WTC11 (cell line): ENCODE measurements around the gene OR52E5.

Source experiments
- KAT7 ChIP-seq: sonication (generic); formaldehyde crosslinking; IDR thresholded peaks from 2 replicates; pipeline ENCODE4 v1.8.1; 2023; ENCODE audit warnings: missing genetic modification reagents, mild to moderate bottlenecking, borderline replicate concordance
- NFE2L1 ChIP-seq: sonication (generic); formaldehyde crosslinking; IDR thresholded peaks from 2 replicates; pipeline ENCODE4 v1.8.1; 2023; ENCODE audit warnings: missing genetic modification reagents
- TP53 ChIP-seq: sonication (generic); formaldehyde crosslinking; IDR thresholded peaks from 2 replicates; pipeline ENCODE4 v1.8.1; 2023; ENCODE audit warnings: mild to moderate bottlenecking, missing genetic modification reagents
- ZNF138 ChIP-seq: sonication (generic); formaldehyde crosslinking; conservative IDR thresholded peaks from 2 replicates; pipeline ENCODE4 v1.8.1; 2022; ENCODE audit warnings: mild to moderate bottlenecking, moderate library complexity, missing genetic modification reagents
- ZNF263 ChIP-seq: sonication (generic); formaldehyde crosslinking; IDR thresholded peaks from 2 replicates; pipeline ENCODE4 v1.8.1; 2022; ENCODE audit warnings: low read depth, mild to moderate bottlenecking, moderate library complexity, missing genetic modification reagents
- TF ChIP-seq, protein P1 (sequence below): sonication (generic); formaldehyde crosslinking; IDR thresholded peaks from 2 replicates; pipeline ENCODE4 v1.8.0; 2022; ENCODE audit warnings: mild to moderate bottlenecking, missing genetic modification reagents
- TF ChIP-seq, protein P2 (sequence below): sonication (generic); formaldehyde crosslinking; IDR thresholded peaks from 2 replicates; pipeline ENCODE4 v1.8.1; 2023; ENCODE audit warnings: mild to moderate bottlenecking, moderate library complexity, missing genetic modification reagents
- TF ChIP-seq, protein P3 (sequence below): sonication (generic); formaldehyde crosslinking; IDR thresholded peaks from 2 replicates; pipeline ENCODE4 v1.8.1; 2022; ENCODE audit warnings: missing genetic modification reagents, borderline replicate concordance
- TF ChIP-seq, protein P4 (sequence below): fragments of 200-600 bp; IDR thresholded peaks from 2 replicates; pipeline ENCODE4 v1.8.0; 2022; ENCODE audit warnings: antibody characterized with exemption

DNA sequence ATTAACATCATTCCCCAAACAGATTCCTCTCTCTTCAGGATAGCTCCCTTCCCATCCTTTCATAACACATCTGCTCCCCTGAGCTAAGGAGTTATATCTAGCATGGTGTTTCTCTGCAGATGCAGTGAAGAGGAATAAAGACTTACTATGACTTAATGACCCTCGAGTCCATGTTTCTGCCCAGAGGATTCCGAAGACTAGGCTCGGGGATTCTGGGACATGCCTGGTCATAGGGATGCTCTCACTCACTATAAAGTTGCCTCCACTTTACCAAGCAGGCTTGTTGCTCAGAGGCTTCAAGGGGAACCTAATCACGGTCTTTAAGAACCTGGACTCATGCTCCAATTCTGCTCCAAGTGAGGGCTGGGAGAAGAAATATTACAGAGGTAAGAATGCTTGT lies 12.7 kb upstream of the OR52E5 start, which contains the start of gene OR52E4:
- TF ChIP-seq, protein P1, sequence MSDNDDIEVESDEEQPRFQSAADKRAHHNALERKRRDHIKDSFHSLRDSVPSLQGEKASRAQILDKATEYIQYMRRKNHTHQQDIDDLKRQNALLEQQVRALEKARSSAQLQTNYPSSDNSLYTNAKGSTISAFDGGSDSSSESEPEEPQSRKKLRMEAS (CRISPR knock-in tag): no peak
- TF ChIP-seq NFE2L1 (no peak), KAT7 (CRISPR knock-in tag) (no peak), ZNF263 (no peak), ZNF138 (CRISPR knock-in tag) (no peak), TP53 (CRISPR knock-in tag) (no peak)
- TF ChIP-seq, protein P2, sequence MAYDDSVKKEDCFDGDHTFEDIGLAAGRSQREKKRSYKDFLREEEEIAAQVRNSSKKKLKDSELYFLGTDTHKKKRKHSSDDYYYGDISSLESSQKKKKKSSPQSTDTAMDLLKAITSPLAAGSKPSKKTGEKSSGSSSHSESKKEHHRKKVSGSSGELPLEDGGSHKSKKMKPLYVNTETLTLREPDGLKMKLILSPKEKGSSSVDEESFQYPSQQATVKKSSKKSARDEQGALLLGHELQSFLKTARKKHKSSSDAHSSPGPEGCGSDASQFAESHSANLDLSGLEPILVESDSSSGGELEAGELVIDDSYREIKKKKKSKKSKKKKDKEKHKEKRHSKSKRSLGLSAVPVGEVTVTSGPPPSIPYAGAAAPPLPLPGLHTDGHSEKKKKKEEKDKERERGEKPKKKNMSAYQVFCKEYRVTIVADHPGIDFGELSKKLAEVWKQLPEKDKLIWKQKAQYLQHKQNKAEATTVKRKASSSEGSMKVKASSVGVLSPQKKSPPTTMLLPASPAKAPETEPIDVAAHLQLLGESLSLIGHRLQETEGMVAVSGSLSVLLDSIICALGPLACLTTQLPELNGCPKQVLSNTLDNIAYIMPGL (CRISPR knock-in tag): no peak
- TF ChIP-seq, protein P3, sequence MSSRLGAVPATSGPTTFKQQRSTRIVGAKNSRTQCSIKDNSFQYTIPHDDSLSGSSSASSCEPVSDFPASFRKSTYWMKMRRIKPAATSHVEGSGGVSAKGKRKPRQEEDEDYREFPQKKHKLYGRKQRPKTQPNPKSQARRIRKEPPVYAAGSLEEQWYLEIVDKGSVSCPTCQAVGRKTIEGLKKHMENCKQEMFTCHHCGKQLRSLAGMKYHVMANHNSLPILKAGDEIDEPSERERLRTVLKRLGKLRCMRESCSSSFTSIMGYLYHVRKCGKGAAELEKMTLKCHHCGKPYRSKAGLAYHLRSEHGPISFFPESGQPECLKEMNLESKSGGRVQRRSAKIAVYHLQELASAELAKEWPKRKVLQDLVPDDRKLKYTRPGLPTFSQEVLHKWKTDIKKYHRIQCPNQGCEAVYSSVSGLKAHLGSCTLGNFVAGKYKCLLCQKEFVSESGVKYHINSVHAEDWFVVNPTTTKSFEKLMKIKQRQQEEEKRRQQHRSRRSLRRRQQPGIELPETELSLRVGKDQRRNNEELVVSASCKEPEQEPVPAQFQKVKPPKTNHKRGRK (CRISPR knock-in tag): no peak
- TF ChIP-seq, protein P4, sequence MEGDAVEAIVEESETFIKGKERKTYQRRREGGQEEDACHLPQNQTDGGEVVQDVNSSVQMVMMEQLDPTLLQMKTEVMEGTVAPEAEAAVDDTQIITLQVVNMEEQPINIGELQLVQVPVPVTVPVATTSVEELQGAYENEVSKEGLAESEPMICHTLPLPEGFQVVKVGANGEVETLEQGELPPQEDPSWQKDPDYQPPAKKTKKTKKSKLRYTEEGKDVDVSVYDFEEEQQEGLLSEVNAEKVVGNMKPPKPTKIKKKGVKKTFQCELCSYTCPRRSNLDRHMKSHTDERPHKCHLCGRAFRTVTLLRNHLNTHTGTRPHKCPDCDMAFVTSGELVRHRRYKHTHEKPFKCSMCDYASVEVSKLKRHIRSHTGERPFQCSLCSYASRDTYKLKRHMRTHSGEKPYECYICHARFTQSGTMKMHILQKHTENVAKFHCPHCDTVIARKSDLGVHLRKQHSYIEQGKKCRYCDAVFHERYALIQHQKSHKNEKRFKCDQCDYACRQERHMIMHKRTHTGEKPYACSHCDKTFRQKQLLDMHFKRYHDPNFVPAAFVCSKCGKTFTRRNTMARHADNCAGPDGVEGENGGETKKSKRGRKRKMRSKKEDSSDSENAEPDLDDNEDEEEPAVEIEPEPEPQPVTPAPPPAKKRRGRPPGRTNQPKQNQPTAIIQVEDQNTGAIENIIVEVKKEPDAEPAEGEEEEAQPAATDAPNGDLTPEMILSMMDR: no peak
